G401.6 (cell line): ENCODE measurements around the gene SELENOP.
"Not testable (repeated sequence)": the region's sequence is repeated elsewhere in the genome, so short reads cannot be mapped to it uniquely, and the experiment has no call there.

Experiments
- FAIRE-seq: peaks from 2 replicates; lab custom pipeline; 2012; peaks lifted over from hg19 to GRCh38; lab: Jason Lieb, UNC

The SELENOP gene, protein sequence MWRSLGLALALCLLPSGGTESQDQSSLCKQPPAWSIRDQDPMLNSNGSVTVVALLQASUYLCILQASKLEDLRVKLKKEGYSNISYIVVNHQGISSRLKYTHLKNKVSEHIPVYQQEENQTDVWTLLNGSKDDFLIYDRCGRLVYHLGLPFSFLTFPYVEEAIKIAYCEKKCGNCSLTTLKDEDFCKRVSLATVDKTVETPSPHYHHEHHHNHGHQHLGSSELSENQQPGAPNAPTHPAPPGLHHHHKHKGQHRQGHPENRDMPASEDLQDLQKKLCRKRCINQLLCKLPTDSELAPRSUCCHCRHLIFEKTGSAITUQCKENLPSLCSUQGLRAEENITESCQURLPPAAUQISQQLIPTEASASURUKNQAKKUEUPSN

DNA sequence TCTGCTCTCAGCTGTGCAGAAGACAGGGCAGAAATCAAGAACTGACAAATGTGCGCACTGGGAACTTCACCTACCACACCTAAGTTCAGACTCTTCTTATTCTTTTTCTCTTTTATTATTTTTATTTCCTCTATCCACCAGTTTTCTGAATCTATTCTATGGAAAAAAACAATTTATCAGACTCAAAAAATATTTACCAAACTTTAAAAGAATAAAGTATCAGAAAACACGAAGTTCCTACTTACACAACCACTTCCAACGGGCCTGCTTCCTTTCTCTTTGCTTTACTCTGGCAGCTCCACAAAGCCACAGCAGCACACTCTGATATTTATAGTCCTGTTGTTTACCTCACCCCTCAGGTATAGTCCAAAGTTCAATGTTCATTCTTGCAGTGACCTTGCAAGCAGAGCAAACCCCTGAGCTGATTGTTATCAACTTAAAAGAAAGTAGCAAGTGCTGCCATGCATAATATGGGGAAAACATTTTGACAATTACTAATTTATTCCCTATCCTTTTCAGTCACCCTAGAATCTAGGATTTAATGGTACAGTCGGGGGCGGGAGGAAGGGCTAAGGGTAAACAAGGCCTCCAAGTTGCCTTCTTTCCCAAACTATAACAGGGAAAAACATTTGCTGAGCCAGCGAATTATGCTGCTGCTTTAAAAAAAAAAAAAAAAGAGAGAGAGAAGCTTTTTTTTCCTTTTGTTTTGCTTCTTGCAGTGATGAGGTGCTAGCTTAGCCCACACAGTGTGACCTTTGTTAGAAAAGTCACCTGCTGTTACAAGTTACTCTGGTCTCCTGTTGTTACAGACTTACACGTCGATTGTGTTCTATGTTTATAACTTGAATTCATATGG is at the start of gene SELENOP:
Gene SELENOP (minus strand): TSS at position 302 of the 856 bp plus-strand sequence. CDS start 3,539 bp downstream, outside the sequence.
- no peak for FAIRE-seq

GRCh38 chr5:42858687-42859086 is 47.0 kb upstream of the SELENOP start:
- FAIRE-seq, result no peak

DNA sequence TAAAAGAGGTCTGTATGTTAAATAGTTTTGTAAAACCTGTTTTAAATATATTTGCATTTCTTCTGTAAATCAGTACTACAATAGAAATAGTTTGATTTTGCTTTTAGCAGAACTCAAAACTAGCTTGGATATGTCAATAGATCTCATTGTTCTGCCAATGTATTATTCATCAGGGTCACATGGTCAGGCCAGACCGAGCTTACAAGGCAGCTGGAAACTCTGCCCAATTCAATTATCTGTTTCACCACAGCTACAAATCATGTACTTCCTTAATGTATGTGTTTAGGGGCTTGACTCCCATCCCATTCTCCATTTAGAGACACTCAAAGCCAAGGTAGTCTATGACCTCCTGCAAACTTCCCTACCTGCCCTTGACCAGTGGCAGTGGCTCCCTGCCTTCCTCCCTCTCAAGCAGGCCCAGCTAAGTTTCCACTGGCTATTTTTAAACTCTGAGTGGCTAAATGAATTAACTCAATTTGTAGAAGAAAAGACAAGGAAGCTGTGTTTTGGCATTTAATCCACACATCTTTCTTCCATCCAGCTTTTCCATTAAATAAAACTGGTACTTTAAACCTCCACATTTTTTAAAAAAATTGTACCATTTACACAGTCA is 46.4 kb upstream of the SELENOP start:
- no peak for FAIRE-seq

DNA sequence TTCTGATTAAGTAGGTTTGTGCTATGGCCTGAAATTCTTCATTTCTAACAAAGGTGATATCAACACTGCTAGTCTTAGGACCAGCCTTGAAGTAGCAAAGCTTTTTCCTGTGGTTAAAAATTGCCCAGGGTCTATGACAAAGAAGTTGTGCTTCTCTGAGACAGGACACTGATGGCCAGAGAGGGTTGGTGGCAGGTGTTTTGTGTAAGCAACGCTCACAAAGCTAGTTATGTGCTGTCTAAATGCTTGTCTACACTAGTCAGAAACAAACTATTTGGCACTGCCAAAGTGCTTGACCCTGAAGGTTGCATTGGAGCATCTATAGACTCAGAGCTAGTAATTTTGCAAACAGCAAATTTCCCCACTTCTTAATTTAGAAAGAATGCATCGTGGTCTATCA is 44.1 kb upstream of the SELENOP start:
- no peak for FAIRE-seq

DNA sequence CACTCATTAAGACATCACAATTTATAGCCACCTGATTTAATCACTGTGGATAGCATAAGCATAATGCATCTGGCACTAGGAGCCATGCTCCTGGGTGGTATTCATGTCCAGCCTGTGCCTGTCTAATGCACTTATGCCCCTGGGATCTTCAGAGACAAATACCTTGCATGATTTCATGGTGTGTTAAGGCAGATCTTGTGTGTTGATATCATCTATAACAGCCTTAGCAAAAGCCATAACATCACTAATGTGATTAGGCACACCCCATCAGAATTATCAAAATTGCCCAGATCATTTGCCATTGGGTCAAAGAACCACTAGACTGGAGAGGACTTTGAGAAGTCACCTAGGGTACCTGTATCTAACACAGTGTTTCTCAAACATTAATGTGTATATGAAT is 43.7 kb upstream of the SELENOP start:
- FAIRE-seq, result no peak

DNA sequence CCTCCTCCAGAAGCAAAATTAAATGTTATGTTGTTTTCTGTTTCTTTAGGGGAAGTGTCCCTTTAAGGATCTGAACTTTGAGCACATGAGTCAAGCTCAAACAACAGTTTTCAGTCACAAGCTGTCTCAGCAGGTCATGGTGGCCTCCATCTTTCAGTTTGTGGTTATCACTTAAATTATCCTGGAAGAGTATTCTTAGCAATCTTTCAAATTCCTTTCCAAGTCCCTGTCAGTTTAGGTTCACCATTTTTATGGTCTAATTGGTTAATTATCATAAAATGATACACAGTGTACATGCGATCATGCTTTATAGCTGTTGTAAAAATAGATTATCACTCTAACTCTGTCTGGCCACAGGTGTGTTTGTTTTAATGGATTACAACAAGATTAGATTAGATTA is 43.1 kb upstream of the SELENOP start:
- FAIRE-seq, result no peak

DNA sequence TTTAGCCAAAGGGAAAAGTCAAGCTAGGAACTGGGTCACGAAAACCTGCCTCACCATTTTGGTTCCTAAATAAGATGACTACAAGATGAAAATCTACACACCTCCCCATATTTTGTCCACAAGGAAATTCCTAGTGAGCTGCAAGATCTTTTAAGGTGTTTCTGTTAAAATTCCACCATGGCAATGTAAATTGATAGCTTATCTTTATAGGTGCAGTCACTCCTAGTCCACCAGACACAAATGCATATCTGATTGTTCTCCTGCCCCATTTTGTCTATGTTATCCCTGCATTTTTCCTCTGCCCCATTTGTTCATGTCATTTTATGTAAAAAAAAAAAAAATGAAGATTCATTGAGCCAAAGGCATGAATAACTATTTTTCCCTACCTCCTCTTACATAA is 41.1 kb upstream of the SELENOP start:
- FAIRE-seq, result no peak

DNA sequence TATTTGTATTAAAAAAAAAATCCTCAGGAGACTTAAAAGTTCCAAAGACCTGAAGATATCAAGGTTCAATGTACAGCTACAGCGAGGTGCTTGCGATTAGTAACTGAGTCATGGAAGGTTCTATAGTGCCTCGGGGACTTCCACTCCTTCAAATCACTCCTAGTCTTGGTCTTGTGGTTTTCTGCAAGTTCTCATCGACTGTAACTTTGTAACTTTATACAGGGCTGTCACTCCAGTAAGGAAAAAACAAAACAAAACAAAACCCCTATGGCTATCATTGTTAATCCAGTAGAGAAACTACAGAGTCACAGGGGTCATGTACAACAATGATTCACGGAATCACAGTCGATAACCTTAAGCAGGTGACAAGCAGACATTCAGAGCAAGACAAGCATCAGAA is 39.8 kb upstream of the SELENOP start:
- no peak for FAIRE-seq

DNA sequence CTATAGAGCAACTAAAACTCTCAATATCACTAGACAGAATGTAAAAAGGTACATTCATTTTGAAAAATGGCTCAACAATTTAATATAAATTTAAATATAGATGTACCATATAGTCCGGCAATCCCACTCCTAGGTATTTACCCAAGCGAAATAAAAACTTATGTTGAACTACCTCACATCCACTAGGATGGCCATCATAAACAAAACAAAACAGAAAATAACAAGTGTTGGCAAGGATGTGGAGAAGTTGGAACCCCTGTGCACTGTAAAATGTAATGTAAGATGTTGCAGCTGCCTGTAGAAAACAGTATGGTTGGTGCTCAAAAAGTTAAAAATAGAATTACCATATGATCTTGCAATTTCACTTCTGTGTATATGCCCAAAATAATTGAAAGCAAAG is 36.9 kb upstream of the SELENOP start:
- FAIRE-seq, result no peak

DNA sequence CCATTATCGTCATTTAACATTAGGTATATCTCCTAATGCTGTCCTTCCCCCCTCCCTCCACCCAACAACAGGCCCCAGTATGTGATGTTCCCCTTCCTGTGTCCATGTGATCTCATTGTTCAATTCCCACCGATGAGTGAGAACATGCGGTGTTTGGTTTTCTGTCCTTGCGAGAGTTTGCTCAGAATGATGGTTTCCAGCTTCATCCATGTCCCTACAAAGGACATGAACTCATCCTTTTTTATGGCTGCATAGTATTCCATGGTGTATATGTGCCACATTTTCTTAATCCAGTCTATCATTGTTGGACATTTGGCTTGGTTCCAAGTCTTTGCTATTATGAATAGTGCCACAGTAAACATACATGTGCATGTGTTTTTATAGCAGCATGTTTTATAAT is 32.7 kb upstream of the SELENOP start:
- FAIRE-seq, result not testable (repeated sequence)

DNA sequence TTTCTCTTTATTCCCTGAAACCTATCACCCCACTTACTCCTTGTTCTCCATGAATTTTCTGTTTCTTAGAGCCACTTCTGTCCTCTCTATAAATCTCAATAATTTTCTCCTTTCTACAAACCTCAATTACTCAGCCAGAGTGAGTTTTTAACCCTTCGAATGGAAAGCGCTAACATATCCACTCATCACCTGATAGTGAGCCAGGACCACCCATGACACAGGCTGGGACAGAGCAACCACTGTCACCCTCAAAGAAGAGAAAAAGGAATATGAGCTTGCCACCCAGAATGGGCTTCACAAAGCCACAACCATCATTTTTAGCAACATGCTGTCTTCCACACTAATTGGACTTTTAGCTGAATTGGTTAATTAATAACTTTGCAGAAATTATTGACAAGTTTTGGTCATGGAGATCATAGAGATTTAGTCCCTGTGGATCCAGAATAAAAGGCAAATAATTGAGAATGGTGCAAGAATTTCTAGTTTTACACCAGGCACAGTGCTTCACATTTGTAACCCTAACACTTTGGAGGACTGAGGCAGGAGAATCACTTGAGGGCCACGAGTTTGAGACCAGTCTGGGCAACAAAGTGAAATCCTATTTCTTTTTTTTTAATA is 32.1 kb upstream of the SELENOP start:
- no peak for FAIRE-seq

DNA sequence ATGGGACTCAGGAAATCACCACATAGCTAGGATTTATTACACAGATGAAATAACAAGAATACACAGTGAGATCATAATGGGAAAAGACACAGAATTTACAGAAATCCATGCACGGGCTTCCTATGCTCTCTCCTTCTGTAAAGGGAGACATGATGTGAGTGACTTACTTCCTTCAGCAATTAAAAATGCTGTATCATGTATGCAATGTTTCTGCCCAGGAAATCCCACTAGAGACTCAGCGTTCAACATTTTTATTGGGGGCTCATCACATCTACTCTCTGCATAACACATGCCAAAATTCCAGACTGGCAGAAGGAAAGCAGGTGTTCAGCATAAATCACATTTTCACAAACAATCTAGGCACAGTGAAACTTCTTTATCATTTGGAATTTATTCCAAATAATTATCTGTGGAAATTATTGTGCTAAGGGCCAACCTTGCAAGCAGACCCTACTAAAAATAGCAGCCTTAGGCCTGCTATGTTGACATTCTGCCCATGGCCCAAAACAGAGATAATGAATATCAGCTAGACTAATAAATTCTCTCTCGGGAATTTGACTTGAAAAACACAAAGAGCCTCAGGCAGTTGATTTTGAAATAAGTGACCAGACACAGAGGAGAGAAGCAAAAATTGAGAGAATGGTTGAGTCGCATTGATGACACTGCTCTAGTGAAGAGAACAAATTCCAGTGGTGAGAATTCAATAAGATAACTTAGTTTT is 31.4 kb upstream of the SELENOP start:
- FAIRE-seq, result no peak

DNA sequence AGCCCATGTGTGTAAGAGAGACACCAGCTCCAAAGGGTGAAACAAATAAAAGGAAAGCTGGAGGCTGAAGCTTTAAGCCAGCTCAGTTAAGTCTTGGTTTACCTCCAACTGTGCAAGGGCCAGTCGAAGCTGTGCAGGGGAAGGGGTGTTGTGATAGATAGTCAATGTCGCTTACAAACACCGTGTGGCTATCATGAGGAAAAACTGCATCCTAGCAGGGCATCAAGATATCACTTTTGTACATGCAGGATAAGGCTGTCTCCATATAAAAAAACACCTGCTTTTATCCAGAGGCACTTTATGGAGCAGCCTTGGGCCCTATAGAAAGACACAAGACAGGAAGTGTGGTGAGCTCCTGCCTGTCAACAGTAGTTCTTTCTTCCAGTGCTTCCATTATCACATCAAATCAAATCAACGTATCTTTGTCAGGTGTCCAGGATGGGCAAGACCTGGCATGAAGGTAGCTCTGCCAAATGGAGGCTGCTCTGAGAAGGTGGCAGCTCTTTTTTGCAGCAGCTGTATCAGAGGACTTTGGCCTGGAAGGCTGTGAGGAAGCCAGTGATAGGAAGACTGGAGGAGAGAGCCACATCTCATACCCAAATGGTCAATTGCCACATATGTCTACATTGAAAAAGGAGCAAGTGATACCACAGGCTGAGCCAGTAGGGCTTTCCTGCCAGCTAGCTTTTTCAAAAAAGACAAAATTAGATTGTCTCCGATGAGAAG is 29.3 kb upstream of the SELENOP start:
- no peak for FAIRE-seq

GRCh38 chr5:42840269-42840668 is 28.6 kb upstream of the SELENOP start:
- FAIRE-seq, result no peak

- FAIRE-seq, result no peak
Measured at GRCh38 chr5:42839196-42839595, 27.5 kb upstream of the SELENOP start.

- FAIRE-seq, result no peak
Measured at GRCh38 chr5:42837601-42838000, 25.9 kb upstream of the SELENOP start.

DNA sequence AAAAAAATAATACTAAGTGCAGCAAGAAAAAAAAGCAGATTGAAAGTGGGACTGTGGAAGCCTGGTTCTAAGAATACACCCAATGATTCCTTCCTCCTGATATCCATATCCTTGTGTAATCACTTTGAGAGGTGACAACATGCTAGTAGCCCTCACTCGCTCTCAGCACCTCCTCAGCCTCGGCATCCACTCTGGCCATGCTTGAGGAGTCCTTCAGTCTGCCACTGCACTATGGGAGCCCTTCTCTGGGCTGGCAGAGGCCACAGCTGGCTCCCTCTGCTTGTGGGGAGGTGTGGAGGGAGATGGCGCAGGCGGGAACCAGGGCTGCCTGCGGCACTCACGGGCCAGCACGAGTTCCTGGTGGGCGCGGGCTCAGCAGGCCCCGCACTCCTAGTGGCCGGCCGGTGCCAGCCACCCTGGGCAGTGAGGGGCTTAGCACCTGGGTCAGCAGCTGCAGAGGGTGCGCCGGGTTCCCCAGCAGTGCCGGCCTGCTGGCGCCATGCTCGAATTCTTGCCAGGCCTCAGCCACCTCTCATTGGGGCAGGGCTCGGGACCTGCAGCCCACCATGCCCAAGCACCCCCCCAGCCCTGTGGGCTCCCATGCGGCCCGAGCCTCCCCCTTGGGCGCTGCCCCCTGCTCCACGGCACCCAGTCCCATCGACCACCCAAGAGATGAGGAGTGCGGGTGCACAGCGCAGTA is 24.5 kb upstream of the SELENOP start:
- no peak for FAIRE-seq

DNA sequence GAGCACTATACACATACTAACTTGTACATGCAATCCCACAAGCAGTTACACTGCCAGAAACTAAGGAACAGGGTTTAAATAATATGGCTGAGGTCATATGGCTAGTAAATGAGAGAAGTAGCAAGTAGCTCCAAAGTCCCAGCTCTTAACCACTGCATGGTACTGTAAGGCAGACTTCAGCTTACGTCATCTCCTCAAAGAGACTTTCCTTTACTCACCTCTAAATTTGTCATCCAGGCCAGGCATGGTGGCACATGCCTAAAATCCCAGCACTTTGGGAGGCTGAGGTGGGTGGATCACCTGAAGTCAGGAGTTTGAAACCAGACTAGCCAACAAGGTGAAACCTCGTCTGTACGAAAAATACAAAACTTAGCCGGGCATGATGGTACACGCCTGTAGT is 20.4 kb upstream of the SELENOP start:
- FAIRE-seq, result no peak

DNA sequence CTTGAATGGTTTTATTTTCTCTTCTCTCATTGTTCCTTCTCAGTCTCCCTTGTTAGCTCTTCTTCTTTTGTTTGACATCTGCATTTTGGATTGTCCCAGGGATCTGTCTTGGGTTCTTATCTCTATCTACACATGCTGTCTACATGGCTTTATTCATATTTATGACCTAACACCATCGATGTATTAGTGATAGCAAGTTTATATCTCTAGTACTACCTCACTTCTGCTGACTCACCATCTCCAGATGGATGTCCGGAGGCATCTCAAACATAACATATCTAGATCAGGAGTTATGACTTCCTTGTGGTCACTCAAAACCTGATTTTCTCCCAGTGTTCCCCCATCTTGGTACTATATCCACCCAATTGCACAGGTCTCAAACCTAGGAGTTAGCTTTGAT is 19.2 kb upstream of the SELENOP start:
- no peak for FAIRE-seq

GRCh38 chr5:42828671-42829070 is 17.0 kb upstream of the SELENOP start:
- no peak for FAIRE-seq
